Articular chondrocyte of knee joint (primary cell): Measurements from ENCODE around the gene ID1. TPM values are rescaled to one million over a fixed set of nuclear protein-coding genes. Genes with fewer than 3 reads are reported as not detected.

ENCODE experiments used
- small RNA-seq: library from RNA; depleted of rRNA; stranded (forward); fragments of <200 nt; gene quantifications from one replicate; pipeline ENCODE3, GENCODE V24; 2012
- total RNA-seq: library from RNA; depleted of rRNA; stranded (reverse); fragments of >200 nt; gene quantifications from 2 replicates; pipeline ENCODE4 v1.2.3, GENCODE V29; 2012

ID1 gene, protein sequence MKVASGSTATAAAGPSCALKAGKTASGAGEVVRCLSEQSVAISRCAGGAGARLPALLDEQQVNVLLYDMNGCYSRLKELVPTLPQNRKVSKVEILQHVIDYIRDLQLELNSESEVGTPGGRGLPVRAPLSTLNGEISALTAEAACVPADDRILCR
- 154 and 364 TPM in 2 replicates for total RNA-seq

GRCh38 chr20:31605031-31605901, at the start of gene ID1:
ID1 (plus strand) TSS chr20:31605289; CDS start chr20:31605388, 99 bp downstream.

GRCh38 chr20:31637660-31638059, 32.6 kb downstream of the ID1 start, which contains the start of gene COX4I2:
COX4I2 (plus strand) TSS chr20:31637912; CDS start chr20:31639018, 1,106 bp downstream.

Small RNA genes within 50 kb of the gene (small RNA-seq; reads per million reads assigned to genes)
- gene MIR3193 = not detected

Other genes starting within 250 kb of the ID1 start
- gene DEFB118, start 236.7 kb upstream of the ID1 start, total RNA-seq = not detected in 2 replicates
- gene DEFB119, start 214.7 kb upstream of the ID1 start, total RNA-seq = not detected in 2 replicates
- not detected in 2 replicates for gene DEFB121, start 199.1 kb upstream of the ID1 start, total RNA-seq
- not detected in 2 replicates for gene DEFB123, start 164.7 kb upstream of the ID1 start, total RNA-seq
- gene DEFB124, start 130.2 kb upstream of the ID1 start, total RNA-seq = not detected in 2 replicates
- gene REM1, start 130.0 kb upstream of the ID1 start, total RNA-seq = 0.76 and 0.78 TPM in 2 replicates
- 110 and 124 TPM in 2 replicates for gene HM13, start 90.8 kb upstream of the ID1 start, total RNA-seq
- not detected in 2 replicates for gene COX4I2, start 32.6 kb downstream of the ID1 start, total RNA-seq
- 77.9 and 97.6 TPM in 2 replicates for gene BCL2L1, start 117.6 kb downstream of the ID1 start, total RNA-seq
- gene TPX2, start 134.0 kb downstream of the ID1 start, total RNA-seq = 34.5 and 52.8 TPM in 2 replicates
- gene MYLK2, start 214.1 kb downstream of the ID1 start, total RNA-seq = 0.11 and 0.13 TPM in 2 replicates
- gene FOXS1, start 240.3 kb downstream of the ID1 start, total RNA-seq = not detected in 2 replicates